Measurements from ENCODE around the gene PKNOX1.

Gene PKNOX1

GRCh38 chr21:42962380-42963007 lies 11.9 kb upstream of the PKNOX1 start:
- Histone ChIP-seq H3K79me2 (ENCODE audit: insufficient read depth, low read length) (no peaks in the 10 kb centered on the region), H2AFZ (ENCODE audit: low read length) (no peak overlapping the region), H3K27me3 (ENCODE audit: insufficient read depth, low read length, poor library complexity, severe bottlenecking) (no peaks in the 10 kb centered on the region), H3K9me3 (ENCODE audit: insufficient read depth, low read depth, low read length) (no peaks in the 10 kb centered on the region), H3K9me2 (replicated peaks; ENCODE audit: low read depth, low read length) (no peaks in the 10 kb centered on the region), H3K4me1 (ENCODE audit: insufficient read depth, low read length, poor library complexity, severe bottlenecking) (peaks cover 4% of the 10 kb centered on the region), H4K20me1 (ENCODE audit: insufficient read depth, low read length, poor library complexity, severe bottlenecking) (no peaks in the 10 kb centered on the region), H3K4me2 (ENCODE audit: low read depth, low read length, poor library complexity, severe bottlenecking) (no peak overlapping the region), H3K9ac (ENCODE audit: low read depth, low read length, poor library complexity, severe bottlenecking) (no peak overlapping the region), H3K36me3 (ENCODE audit: insufficient read depth, low read length) (no peaks in the 10 kb centered on the region), H3K4me3 (ENCODE audit: low read length, poor library complexity, severe bottlenecking) (no peak overlapping the region), H3F3A (ENCODE audit: low read depth) (no peaks in the 10 kb centered on the region)
- no peak for TF ChIP-seq CTCF (conservative IDR thresholded peaks at IDR 0.05; ENCODE audit: low read length)
- TF ChIP-seq EZH2phosphoT487 (IDR thresholded peaks at IDR 0.05; ENCODE audit: borderline replicate concordance), result no peak

- H3K79me2 ChIP-seq (ENCODE audit: insufficient read depth, low read length), result no peaks in the 10 kb centered on the region
- H2AFZ ChIP-seq (ENCODE audit: low read length), result no peak overlapping the region
- no peak overlapping the region for H3K4me3 ChIP-seq (ENCODE audit: low read length, poor library complexity, severe bottlenecking)
- H3K27me3 ChIP-seq (ENCODE audit: insufficient read depth, low read length, poor library complexity, severe bottlenecking), result no peaks in the 10 kb centered on the region
- no peaks in the 10 kb centered on the region for H3K9me3 ChIP-seq (ENCODE audit: insufficient read depth, low read depth, low read length)
- no peaks in the 10 kb centered on the region for H3K36me3 ChIP-seq (ENCODE audit: insufficient read depth, low read length)
- no peak overlapping the region for H3K4me2 ChIP-seq (ENCODE audit: low read depth, low read length, poor library complexity, severe bottlenecking)
- peaks cover under 1% of the 10 kb centered on the region for H3K4me1 ChIP-seq (ENCODE audit: insufficient read depth, low read length, poor library complexity, severe bottlenecking)
- no peaks in the 10 kb centered on the region for H3K9me2 ChIP-seq (replicated peaks; ENCODE audit: low read depth, low read length)
- no peaks in the 10 kb centered on the region for H3F3A ChIP-seq (ENCODE audit: low read depth)
- H4K20me1 ChIP-seq (ENCODE audit: insufficient read depth, low read length, poor library complexity, severe bottlenecking), result no peaks in the 10 kb centered on the region
- TF ChIP-seq EZH2phosphoT487 (IDR thresholded peaks at IDR 0.05; ENCODE audit: borderline replicate concordance) (no peak), CTCF (conservative IDR thresholded peaks at IDR 0.05; ENCODE audit: low read length) (no peak)
- no peak overlapping the region for H3K9ac ChIP-seq (ENCODE audit: low read depth, low read length, poor library complexity, severe bottlenecking)
These were observed 10.3 kb upstream of the PKNOX1 start for GRCh38 chr21:42964086-42964485.

GRCh38 chr21:42964546-42965210 lies 9.7 kb upstream of the PKNOX1 start:
- Histone ChIP-seq H4K20me1 (ENCODE audit: insufficient read depth, low read length, poor library complexity, severe bottlenecking) (no peaks in the 10 kb centered on the region), H2AFZ (ENCODE audit: low read length) (no peak overlapping the region), H3K4me3 (ENCODE audit: low read length, poor library complexity, severe bottlenecking) (no peak overlapping the region), H3K9me2 (replicated peaks; ENCODE audit: low read depth, low read length) (no peaks in the 10 kb centered on the region), H3F3A (ENCODE audit: low read depth) (no peaks in the 10 kb centered on the region), H3K36me3 (ENCODE audit: insufficient read depth, low read length) (no peaks in the 10 kb centered on the region), H3K9me3 (ENCODE audit: insufficient read depth, low read depth, low read length) (no peaks in the 10 kb centered on the region), H3K9ac (ENCODE audit: low read depth, low read length, poor library complexity, severe bottlenecking) (no peak overlapping the region), H3K4me1 (ENCODE audit: insufficient read depth, low read length, poor library complexity, severe bottlenecking) (no peaks in the 10 kb centered on the region), H3K4me2 (ENCODE audit: low read depth, low read length, poor library complexity, severe bottlenecking) (no peak overlapping the region), H3K79me2 (ENCODE audit: insufficient read depth, low read length) (no peaks in the 10 kb centered on the region), H3K27me3 (ENCODE audit: insufficient read depth, low read length, poor library complexity, severe bottlenecking) (no peaks in the 10 kb centered on the region)
- TF ChIP-seq EZH2phosphoT487 (IDR thresholded peaks at IDR 0.05; ENCODE audit: borderline replicate concordance) (no peak), CTCF (conservative IDR thresholded peaks at IDR 0.05; ENCODE audit: low read length) (no peak)
